Measurements from ENCODE around the gene CENPP. TPM values are rescaled to one million over a fixed set of nuclear protein-coding genes. Genes with fewer than 3 reads are reported as not detected.

The CENPP gene
- total RNA-seq, 1 donor from 2014 or later = 4.5 TPM

DNA sequence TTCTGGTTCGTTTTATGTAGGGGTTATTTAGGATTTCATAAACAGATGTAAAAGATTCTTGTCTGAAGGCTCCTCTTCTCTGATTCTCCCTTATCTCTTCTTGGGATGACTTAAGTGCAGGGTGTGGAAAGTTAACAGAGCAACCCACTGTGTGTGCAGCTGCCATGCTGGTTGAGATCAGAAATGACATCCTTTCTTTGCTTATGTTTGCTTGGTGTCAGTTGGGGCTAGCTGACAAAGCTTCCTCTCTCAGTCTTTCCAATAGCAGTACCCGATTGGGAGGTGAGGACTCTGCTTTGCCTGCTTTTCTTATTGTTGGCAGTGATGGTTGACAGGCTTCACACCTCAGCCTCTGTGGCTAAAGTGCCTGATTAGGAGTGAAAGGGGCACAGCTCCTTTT lies 52.1 kb downstream of the CENPP start:
- Mint-ChIP-seq H3K4me3 (ENCODE audit: unreplicated experiment) (no peak overlapping the region), H3K27me3 (ENCODE audit: unreplicated experiment) (no peaks in the 10 kb centered on the region), H3K27ac (ENCODE audit: unreplicated experiment) (no peak overlapping the region), H3K4me1 (ENCODE audit: unreplicated experiment) (peaks cover 17% of the 10 kb centered on the region), H3K9me3 (ENCODE audit: unreplicated experiment) (no peaks in the 10 kb centered on the region), H3K36me3 (ENCODE audit: low read depth, unreplicated experiment) (no peaks in the 10 kb centered on the region)
- TF ChIP-seq, protein P1, sequence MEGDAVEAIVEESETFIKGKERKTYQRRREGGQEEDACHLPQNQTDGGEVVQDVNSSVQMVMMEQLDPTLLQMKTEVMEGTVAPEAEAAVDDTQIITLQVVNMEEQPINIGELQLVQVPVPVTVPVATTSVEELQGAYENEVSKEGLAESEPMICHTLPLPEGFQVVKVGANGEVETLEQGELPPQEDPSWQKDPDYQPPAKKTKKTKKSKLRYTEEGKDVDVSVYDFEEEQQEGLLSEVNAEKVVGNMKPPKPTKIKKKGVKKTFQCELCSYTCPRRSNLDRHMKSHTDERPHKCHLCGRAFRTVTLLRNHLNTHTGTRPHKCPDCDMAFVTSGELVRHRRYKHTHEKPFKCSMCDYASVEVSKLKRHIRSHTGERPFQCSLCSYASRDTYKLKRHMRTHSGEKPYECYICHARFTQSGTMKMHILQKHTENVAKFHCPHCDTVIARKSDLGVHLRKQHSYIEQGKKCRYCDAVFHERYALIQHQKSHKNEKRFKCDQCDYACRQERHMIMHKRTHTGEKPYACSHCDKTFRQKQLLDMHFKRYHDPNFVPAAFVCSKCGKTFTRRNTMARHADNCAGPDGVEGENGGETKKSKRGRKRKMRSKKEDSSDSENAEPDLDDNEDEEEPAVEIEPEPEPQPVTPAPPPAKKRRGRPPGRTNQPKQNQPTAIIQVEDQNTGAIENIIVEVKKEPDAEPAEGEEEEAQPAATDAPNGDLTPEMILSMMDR (IDR thresholded peaks at IDR 0.05; ENCODE audit: unreplicated experiment) = no peak
- DNase-seq (ENCODE audit: low spot score) = no peak

DNA sequence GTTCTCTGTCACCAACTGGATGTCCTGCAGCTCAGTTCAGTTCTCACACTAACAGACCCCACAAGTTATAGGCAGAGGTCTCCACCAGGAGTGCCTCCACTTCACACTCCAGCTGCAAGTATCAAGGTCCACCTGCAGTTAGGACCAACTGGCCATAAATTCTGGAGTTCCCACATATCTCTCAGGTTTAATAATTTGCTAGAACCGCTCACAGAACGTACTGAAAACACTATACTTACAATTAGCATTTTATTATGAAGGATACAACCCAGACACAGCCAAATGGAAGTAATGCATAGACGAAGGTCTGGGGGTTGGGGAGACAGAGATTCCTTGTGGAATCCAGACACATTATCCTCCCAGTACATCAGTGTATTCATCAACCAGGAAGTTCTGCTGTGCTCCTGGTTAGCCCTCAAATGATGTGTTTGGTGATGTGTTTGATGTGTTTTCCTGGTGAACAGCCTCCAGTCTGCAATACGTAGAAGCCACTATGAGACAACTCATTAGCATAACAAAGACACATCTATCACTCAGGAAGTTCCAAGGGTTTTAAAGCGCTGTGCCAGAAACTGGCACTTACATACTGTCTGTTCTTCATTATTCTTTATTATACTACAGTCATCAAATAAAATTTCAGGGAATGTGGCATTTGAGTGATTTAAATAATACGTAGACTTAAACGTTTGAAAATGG lies 53.3 kb downstream of the CENPP start:
- Mint-ChIP-seq H3K36me3 (ENCODE audit: low read depth, unreplicated experiment) (no peaks in the 10 kb centered on the region), H3K27me3 (ENCODE audit: unreplicated experiment) (no peaks in the 10 kb centered on the region), H3K27ac (ENCODE audit: unreplicated experiment) (no peak overlapping the region), H3K4me1 (ENCODE audit: unreplicated experiment) (peaks cover 17% of the 10 kb centered on the region), H3K9me3 (ENCODE audit: unreplicated experiment) (no peaks in the 10 kb centered on the region), H3K4me3 (ENCODE audit: unreplicated experiment) (no peak overlapping the region)
- DNase-seq (ENCODE audit: low spot score) = no peak
- TF ChIP-seq, protein P1 (IDR thresholded peaks at IDR 0.05; ENCODE audit: unreplicated experiment) = no peak

DNA sequence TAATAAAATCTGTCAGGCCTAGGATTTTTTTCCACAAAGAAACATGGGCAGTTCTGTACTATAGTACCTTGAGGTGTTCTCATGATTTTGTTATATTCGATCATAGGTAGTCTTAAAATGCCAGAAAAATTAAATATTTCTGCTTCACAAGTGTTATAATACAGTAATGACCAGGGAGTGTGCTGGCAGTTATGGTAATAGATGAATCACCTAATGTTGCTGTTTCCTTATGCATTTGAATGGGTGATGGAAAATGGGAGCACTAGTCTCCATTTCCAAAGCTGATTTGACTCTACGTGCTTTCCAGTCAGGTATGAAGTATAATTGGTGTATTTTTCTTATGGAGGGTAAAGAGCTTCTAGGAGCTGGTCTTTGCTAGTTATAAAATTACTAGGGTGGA lies 54.9 kb downstream of the CENPP start:
- no peak for DNase-seq (ENCODE audit: low spot score)
- Mint-ChIP-seq H3K9me3 (ENCODE audit: unreplicated experiment) (no peaks in the 10 kb centered on the region), H3K4me1 (ENCODE audit: unreplicated experiment) (peaks cover 17% of the 10 kb centered on the region), H3K36me3 (ENCODE audit: low read depth, unreplicated experiment) (no peaks in the 10 kb centered on the region), H3K4me3 (ENCODE audit: unreplicated experiment) (no peak overlapping the region), H3K27ac (ENCODE audit: unreplicated experiment) (no peak overlapping the region), H3K27me3 (ENCODE audit: unreplicated experiment) (no peaks in the 10 kb centered on the region)
- TF ChIP-seq, protein P1 (IDR thresholded peaks at IDR 0.05; ENCODE audit: unreplicated experiment) = no peak

DNA sequence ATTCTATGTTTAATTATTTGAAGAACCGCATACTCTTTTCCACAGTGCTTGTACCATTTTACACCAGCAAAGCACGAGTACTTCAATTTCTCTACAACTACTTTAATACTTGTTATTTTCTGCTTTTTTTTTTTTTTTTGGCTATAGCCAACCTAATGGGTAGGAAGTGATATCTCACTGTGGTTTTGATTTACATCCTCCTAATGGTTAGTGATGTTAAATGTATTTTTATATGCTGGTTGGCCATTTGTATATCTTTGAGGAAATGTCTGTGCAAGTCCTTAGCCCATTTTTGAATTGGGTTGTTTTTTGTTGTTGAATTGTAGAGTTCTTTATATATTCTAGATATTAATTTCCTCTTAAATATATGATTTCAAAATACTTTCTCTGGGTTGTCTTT lies 56.0 kb downstream of the CENPP start:
- Mint-ChIP-seq H3K4me3 (ENCODE audit: unreplicated experiment) (no peak overlapping the region), H3K9me3 (ENCODE audit: unreplicated experiment) (no peaks in the 10 kb centered on the region), H3K27ac (ENCODE audit: unreplicated experiment) (no peak overlapping the region), H3K27me3 (ENCODE audit: unreplicated experiment) (no peaks in the 10 kb centered on the region), H3K4me1 (ENCODE audit: unreplicated experiment) (peaks cover 17% of the 10 kb centered on the region), H3K36me3 (ENCODE audit: low read depth, unreplicated experiment) (no peaks in the 10 kb centered on the region)
- no peak for DNase-seq (ENCODE audit: low spot score)
- TF ChIP-seq, protein P1 (IDR thresholded peaks at IDR 0.05; ENCODE audit: unreplicated experiment) = no peak

DNA sequence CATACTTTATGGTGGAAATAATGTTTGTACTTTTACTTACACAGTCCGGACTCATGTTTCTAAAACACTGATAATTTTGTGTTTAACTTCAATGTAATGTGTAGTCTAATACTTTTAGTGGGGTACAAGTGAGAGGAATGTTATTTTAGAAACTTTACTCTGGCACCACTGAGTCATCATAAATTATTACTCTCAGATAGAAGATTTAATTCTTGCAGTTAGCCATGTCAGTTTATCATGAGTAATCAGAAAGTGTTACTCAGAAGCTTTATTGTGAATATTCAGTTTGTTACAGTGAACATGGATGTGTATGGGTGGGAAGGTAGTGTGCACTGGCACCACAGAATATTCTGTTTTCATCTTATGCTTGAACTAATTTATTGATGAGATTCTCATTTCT lies 58.6 kb downstream of the CENPP start:
- H3K4me1 Mint-ChIP-seq (ENCODE audit: unreplicated experiment) = peaks cover 4% of the 10 kb centered on the region
- H3K27ac Mint-ChIP-seq (ENCODE audit: unreplicated experiment) = no peak overlapping the region
- no peak overlapping the region for H3K4me3 Mint-ChIP-seq (ENCODE audit: unreplicated experiment)
- no peaks in the 10 kb centered on the region for H3K36me3 Mint-ChIP-seq (ENCODE audit: low read depth, unreplicated experiment)
- DNase-seq (ENCODE audit: low spot score) = no peak
- H3K9me3 Mint-ChIP-seq (ENCODE audit: unreplicated experiment) = no peaks in the 10 kb centered on the region
- TF ChIP-seq, protein P1 (IDR thresholded peaks at IDR 0.05; ENCODE audit: unreplicated experiment) = no peak
- H3K27me3 Mint-ChIP-seq (ENCODE audit: unreplicated experiment) = no peaks in the 10 kb centered on the region

Data from endothelial cell (in vitro differentiated cells).